H1 (cell line): Measurements from ENCODE around the gene TWIST2. TPM values are rescaled to one million over a fixed set of nuclear protein-coding genes. Genes with fewer than 3 reads are reported as not detected.

ENCODE experiments used
- CBX5 ChIP-seq: fragments of 300-800, 300-1000 bp; sonication (generic); IDR thresholded peaks from 2 replicates; pipeline ENCODE4 v1.7.1; 2016; ENCODE audit warnings: antibody characterized with exemption, low read length, low read depth
- CBX8 ChIP-seq: fragments of 300-800, 300-1000 bp; sonication (generic); IDR thresholded peaks from 2 replicates; pipeline ENCODE4 v1.7.1; 2016; ENCODE audit warnings: low read depth, low read length, borderline replicate concordance
- GABPA ChIP-seq: IDR thresholded peaks from 2 replicates; pipeline ENCODE4 v1.6.1; 2011; ENCODE audit warnings: mild to moderate bottlenecking, low read length, moderate library complexity, borderline replicate concordance; ENCODE audit not compliant: insufficient read depth
- HDAC6 ChIP-seq: IDR thresholded peaks from one replicate; pipeline ENCODE4 v1.7.1; 2012; ENCODE audit warnings: low read depth, mild to moderate bottlenecking, inconsistent platforms, low read length, moderate library complexity
- SRF ChIP-seq: IDR thresholded peaks from 2 replicates; pipeline ENCODE4 v1.6.1; 2011; ENCODE audit warnings: mild to moderate bottlenecking, low read depth, low read length, moderate library complexity
- TAF7 ChIP-seq: optimal IDR thresholded peaks from 2 replicates; pipeline ENCODE3; 2011; ENCODE audit warnings: low read depth, mild to moderate bottlenecking, inconsistent platforms, low read length, moderate library complexity, borderline replicate concordance
- polyA plus RNA-seq, 7 experiments: library from polyadenylated mRNA; depleted of rRNA in 3 of 7; stranded (reverse) in 5 of 7; unstranded in 2 of 7; fragments of >200 nt in 5 of 7; fragments of 200-250 nt in 2 of 7; gene quantifications; 1 replicate in 5 of 7; 2 replicates in 1 of 7; 4 replicates in 1 of 7; pipeline versions ENCODE4 v1.2.1 to v1.2.3, GENCODE V29; 2011 to 2013; ENCODE audit warnings: missing spikeins in 2 of 7, mixed read lengths in 2 of 7
- total RNA-seq: library from RNA; stranded (reverse); fragmentation: NEBNext Ultra II Directional; extraction: Animal tissue kit (Norgen Biotek cat#: 25700); gene quantifications from 2 replicates; pipeline ENCODE4 v1.2.1, GENCODE V29; 2021

Gene TWIST2
- total and polyA plus RNA-seq, 2 of the 8 experiments (the other 6 are each of a cell fraction or from before 2014, with no cell fraction given) = 2.6 to 4.3 TPM

- no peak for TF ChIP-seq HDAC6
- no peak for TF ChIP-seq SRF
- no peak for TF ChIP-seq TAF7
- no peak for TF ChIP-seq GABPA
- TF ChIP-seq CBX5 = no peak
- TF ChIP-seq CBX8 = no peak
Observed at GRCh38 chr2:238947243-238947760, 99.4 kb downstream of the TWIST2 start (continued).
